A549 (cell line): ENCODE measurements around the gene HTRA3. TPM values are rescaled to one million over a fixed set of nuclear protein-coding genes. Genes with fewer than 3 reads are reported as not detected.

Experiments
- ATAC-seq, 2 experiments: fragments of 200-7000 bp in 1 of 2; fragments of >200 bp in 1 of 2; cut with Nextera tagmentation in 1 of 2; cut with Tn5 transposase in 1 of 2; 3 replicates each; pipeline versions ENCODE4 v1.8.0 to v1.9.1; 2018 to 2020; ENCODE audit warnings: mild to moderate bottlenecking in 1 of 2, moderate library complexity in 1 of 2
- CTCF ChIA-PET: fragments of 300-600 bp; sonication (Branson Sonifier 250); formaldehyde crosslinking; extraction: SDS; loops from one replicate; lab custom pipeline; 2021; ENCODE audit warnings: antibody characterized with exemption, inconsistent platforms; lab: Yijun Ruan, JAX
- POLR2A ChIA-PET: fragments of 350-600 bp; formaldehyde crosslinking; extraction: SDS; loops from one replicate; lab custom pipeline; 2021; ENCODE audit warnings: antibody characterized with exemption, inconsistent platforms; lab: Yijun Ruan, JAX
- DNase-seq, 2 experiments: peaks; one replicate each; pipeline versions ENCODE4 v3.0.0 to v3.0.0-alpha.2; 2011 to 2016; ENCODE audit warnings: low read depth in 1 of 2, low spot score in 1 of 2
- FAIRE-seq: peaks from 2 replicates; lab custom pipeline; 2011; peaks lifted over from hg19 to GRCh38; lab: Jason Lieb, UNC
- H3K27ac ChIP-seq, 2 experiments: fragments of >200 bp; sonication (Bioruptor Twin); formaldehyde crosslinking; 3 replicates each; pipeline ENCODE4 v1.5.1; 2016 to 2017
- H3K4me1 ChIP-seq: fragments of >200 bp; sonication (Bioruptor Twin); formaldehyde crosslinking; 3 replicates; pipeline ENCODE4 v1.6.1; 2016
- H3K4me2 ChIP-seq: fragments of >200 bp; sonication (Bioruptor Twin); formaldehyde crosslinking; 3 replicates; pipeline ENCODE4 v1.6.1; 2016
- H3K4me3 ChIP-seq: fragments of >200 bp; sonication (Bioruptor Twin); formaldehyde crosslinking; 3 replicates; pipeline ENCODE4 v1.5.1; 2016
- H3K9me3 ChIP-seq: fragments of >200 bp; sonication (Bioruptor Twin); formaldehyde crosslinking; 3 replicates; pipeline ENCODE4 v1.6.1; 2016
- BCL3 ChIP-seq: fragments of >200 bp; sonication (Bioruptor Twin); formaldehyde crosslinking; IDR thresholded peaks from 3 replicates; pipeline ENCODE4 v1.6.1; 2016
- BHLHE40 ChIP-seq: IDR thresholded peaks from 2 replicates; pipeline ENCODE4 v1.6.1; 2012; ENCODE audit warnings: low read depth, low read length, inconsistent platforms
- CBX2 ChIP-seq: fragments of 200-600 bp; sonication (generic); IDR thresholded peaks from 2 replicates; pipeline ENCODE4 v1.6.1; 2016; ENCODE audit warnings: low read depth, mild to moderate bottlenecking, borderline replicate concordance
- CHD4 ChIP-seq: fragments of 200-600 bp; sonication (generic); IDR thresholded peaks from 2 replicates; pipeline ENCODE4 v1.6.1; 2016; ENCODE audit warnings: antibody characterized with exemption, mild to moderate bottlenecking, borderline replicate concordance
- CTCF ChIP-seq: fragments of >200 bp; sonication (Bioruptor Twin); formaldehyde crosslinking; IDR thresholded peaks from 3 replicates; pipeline ENCODE4 v1.5.1; 2016
- E2F6 ChIP-seq: IDR thresholded peaks from 2 replicates; pipeline ENCODE4 v1.6.1; 2012; ENCODE audit warnings: low read depth, borderline replicate concordance
- EHF ChIP-seq: fragments of 250-450 bp; sonication (Bioruptor Pico); IDR thresholded peaks from 2 replicates; pipeline ENCODE4 v1.5.0; 2020; ENCODE audit warnings: mild to moderate bottlenecking
- ESRRA ChIP-seq: fragments of 150-350 bp; IDR thresholded peaks from 2 replicates; pipeline ENCODE4 v1.6.1; 2014; ENCODE audit warnings: mild to moderate bottlenecking, low read length, borderline replicate concordance
- FOSL2 ChIP-seq, 2 experiments: fragments of 450-650 bp in 1 of 2; fragments of >200 bp in 1 of 2; sonication (Bioruptor Twin) in 1 of 2; formaldehyde crosslinking; IDR thresholded peaks; 2 replicates each; pipeline versions ENCODE4 v1.5.0 to v1.6.1; 2016 to 2020; ENCODE audit warnings: mild to moderate bottlenecking in 1 of 2, moderate library complexity in 1 of 2
- GATA3 ChIP-seq: IDR thresholded peaks from 2 replicates; pipeline ENCODE4 v1.6.1; 2012; ENCODE audit warnings: borderline replicate concordance
- HMGXB4 ChIP-seq: fragments of 250-450 bp; sonication (Bioruptor Pico); IDR thresholded peaks from 2 replicates; pipeline ENCODE4 v1.5.0; 2021; ENCODE audit warnings: mild to moderate bottlenecking, moderate library complexity, borderline replicate concordance
- HOXB13 ChIP-seq: fragments of 250-450 bp; sonication (Bioruptor Pico); IDR thresholded peaks from 2 replicates; pipeline ENCODE4 v1.5.0; 2020; ENCODE audit warnings: low read depth, mild to moderate bottlenecking, moderate library complexity
- HOXB5 ChIP-seq: fragments of 250-450 bp; sonication (Bioruptor Pico); IDR thresholded peaks from 2 replicates; pipeline ENCODE4 v1.5.0; 2020; ENCODE audit warnings: mild to moderate bottlenecking, moderate library complexity
- JUNB ChIP-seq: fragments of >200 bp; sonication (Bioruptor Twin); formaldehyde crosslinking; IDR thresholded peaks from 2 replicates; pipeline ENCODE4 v1.6.1; 2016
- KDM1A ChIP-seq: fragments of 200-600 bp; sonication (generic); IDR thresholded peaks from 2 replicates; pipeline ENCODE4 v1.6.1; 2016; ENCODE audit warnings: low read depth, mild to moderate bottlenecking
- KDM5A ChIP-seq: fragments of 200-600 bp; sonication (generic); IDR thresholded peaks from 2 replicates; pipeline ENCODE4 v1.6.1; 2016; ENCODE audit warnings: antibody characterized with exemption, mild to moderate bottlenecking
- MAZ ChIP-seq: fragments of 150-350 bp; IDR thresholded peaks from 2 replicates; pipeline ENCODE4 v1.6.1; 2014; ENCODE audit warnings: antibody characterized with exemption, low read depth, low read length, borderline replicate concordance
- POLR2A ChIP-seq: IDR thresholded peaks from 2 replicates; pipeline ENCODE4 v1.6.1; 2012; ENCODE audit warnings: mild to moderate bottlenecking, low read length
- RAD21 ChIP-seq, 2 experiments: fragments of >200 bp in 1 of 2; sonication (Bioruptor Twin) in 1 of 2; formaldehyde crosslinking in 1 of 2; IDR thresholded peaks in 1 of 2; conservative IDR thresholded peaks in 1 of 2; 2 replicates in 1 of 2; 3 replicates in 1 of 2; pipeline ENCODE4 v1.6.1; 2012 to 2018; ENCODE audit warnings: inconsistent platforms in 1 of 2
- REST ChIP-seq: fragments of 200-600 bp; sonication (generic); IDR thresholded peaks from 2 replicates; pipeline ENCODE4 v1.6.1; 2016; ENCODE audit warnings: antibody characterized with exemption, mild to moderate bottlenecking, moderate library complexity
- RNF2 ChIP-seq: fragments of 200-600 bp; sonication (generic); IDR thresholded peaks from 2 replicates; pipeline ENCODE4 v1.6.1; 2016; ENCODE audit warnings: low read depth, mild to moderate bottlenecking, antibody characterized with exemption, moderate library complexity, borderline replicate concordance
- SMC3 ChIP-seq: fragments of >200 bp; sonication (Bioruptor Twin); formaldehyde crosslinking; IDR thresholded peaks from 3 replicates; pipeline ENCODE4 v1.6.1; 2018; ENCODE audit warnings: inconsistent platforms
- SREBF2 ChIP-seq: fragments of 450-650 bp; IDR thresholded peaks from 2 replicates; pipeline ENCODE4 v1.6.1; 2014; ENCODE audit warnings: mild to moderate bottlenecking, moderate library complexity
- ZFP36 ChIP-seq: fragments of 450-650 bp; IDR thresholded peaks from 2 replicates; pipeline ENCODE4 v1.6.1; 2014; ENCODE audit warnings: borderline replicate concordance; ENCODE audit not compliant: partially characterized antibody
- ZNF302 ChIP-seq: fragments of 250-450 bp; sonication (Bioruptor Pico); IDR thresholded peaks from 2 replicates; pipeline ENCODE4 v1.9.0; 2021; ENCODE audit warnings: inconsistent platforms, mild to moderate bottlenecking, moderate library complexity
- WGBS: methylation state at CpG from one replicate; pipeline ENCODE4 v1.1.6; 2017; ENCODE audit errors: missing lambda C conversion rate; 5-methylcytosine and 5-hydroxymethylcytosine counted together
- polyA plus RNA-seq, 4 experiments: library from polyadenylated mRNA; depleted of rRNA in 3 of 4; stranded (reverse); fragments of >200 nt; fragmentation: RNase III in 1 of 4; extraction: RNeasy Plus Mini Kit Qiagen cat#74134 plus additional on column Dnase treatment in 1 of 4; gene quantifications; 2 replicates in 3 of 4; 3 replicates in 1 of 4; pipeline ENCODE4 v1.2.3, GENCODE V29; 2011 to 2017

HTRA3 gene
- polyA plus RNA-seq, 2 of the 4 experiments (the other 2 are of a cell fraction), result 4.6 to 7.4 TPM

- ChIA-PET POLR2A (no interaction called here), CTCF (interaction anchor here (0.5 to 5.8 kb wide), 43 partner anchors 10 to 385 kb away, joined by 3 to 88 read pairs (median 5); partner anchors contain the start of genes ACOX3 and TRMT44)
- Histone ChIP-seq H3K27ac (peak overlapping the region in 1 of 2 experiments; percentile 52; a peak in 2 of 6 replicates), H3K4me1 (peaks cover 16% of the 10 kb centered on the region; the same call in 1 of the 3 replicates), H3K4me3 (no peak overlapping the region), H3K9me3 (no peaks in the 10 kb centered on the region), H3K4me2 (no peak overlapping the region)
- no peak for FAIRE-seq
- 55% methylated on average over 11 of the region's 13 CpGs for WGBS
- peak; percentile 69 to 88 for ATAC-seq
- peak; percentile 69 to 70 for DNase-seq
- TF ChIP-seq KDM5A, result no peak
- TF ChIP-seq REST, result no peak
- no peak for TF ChIP-seq MAZ
- TF ChIP-seq RNF2, result no peak
- TF ChIP-seq HMGXB4 (CRISPR knock-in tag), result no peak
- no peak for TF ChIP-seq KDM1A
- no peak for TF ChIP-seq ESRRA
- no peak for TF ChIP-seq CBX2
- TF ChIP-seq E2F6, result no peak
- TF ChIP-seq FOSL2 (IDR thresholded peaks at IDR 0.05), result no peak
- TF ChIP-seq FOSL2 (CRISPR knock-in tag; IDR thresholded peaks at IDR 0.05), result no peak
- no peak for TF ChIP-seq HOXB5 (CRISPR knock-in tag)
- no peak for TF ChIP-seq SREBF2
- TF ChIP-seq GATA3, result no peak
- TF ChIP-seq ZNF302, result no peak
- TF ChIP-seq HOXB13 (CRISPR knock-in tag), result no peak
- no peak for TF ChIP-seq BCL3
- no peak for TF ChIP-seq JUNB
- peak; percentile 74 to 76 for TF ChIP-seq RAD21 (conservative IDR thresholded peaks at IDR 0.05 in 1 of 2, IDR thresholded peaks at IDR 0.05 in 1 of 2)
- no peak for TF ChIP-seq BHLHE40
- no peak for TF ChIP-seq EHF (CRISPR knock-in tag)
- TF ChIP-seq SMC3, result peak; percentile 77
- no peak for TF ChIP-seq POLR2A
- no peak for TF ChIP-seq ZFP36
- TF ChIP-seq CHD4, result no peak
- TF ChIP-seq CTCF, result peak; percentile 58
Measured at GRCh38 chr4:8267077-8267476, 2.5 kb upstream of the HTRA3 start.
